NOMO-1 treated with DMSO at 0.1 percent for 48 hours (cell line): Measurements from ENCODE around the gene FAM237A.

Experiments used
- DNase-seq: peaks from one replicate; lab custom pipeline; 2025; ENCODE audit not compliant: unreplicated experiment; lab: John Stamatoyannopoulos, UW

The FAM237A gene

GRCh38 chr2:206688453-206688852 lies 46.2 kb downstream of the FAM237A start:
- DNase-seq: no peak

- peak; percentile 11 for DNase-seq
Observed at GRCh38 chr2:206688990-206689389, 46.7 kb downstream of the FAM237A start.

GRCh38 chr2:206692971-206693370 lies 50.7 kb downstream of the FAM237A start:
- DNase-seq: no peak

- peak; percentile 44 for DNase-seq
Observed at GRCh38 chr2:206693399-206694137, 51.3 kb downstream of the FAM237A start.

- no peak for DNase-seq
Observed at GRCh38 chr2:206696910-206697309, 54.6 kb downstream of the FAM237A start.

GRCh38 chr2:206698811-206699210 lies 56.5 kb downstream of the FAM237A start:
- no peak for DNase-seq
